Loucy (cell line): Measurements from ENCODE around the gene CTAG1B.

Experiments used
- CTCF ChIP-seq: fragments of 200-600 bp; sonication (generic); conservative IDR thresholded peaks from 2 replicates; pipeline ENCODE4 v1.5.1; 2014; ENCODE audit warnings: mild to moderate bottlenecking, antibody characterized with exemption, low read length
- EZH2phosphoT487 ChIP-seq: fragments of 200-600 bp; IDR thresholded peaks from 2 replicates; pipeline ENCODE4 v1.6.1; 2018; ENCODE audit warnings: antibody characterized with exemption, mild to moderate bottlenecking, moderate library complexity, borderline replicate concordance

- TF ChIP-seq CTCF (no peak), EZH2phosphoT487 (no peak)
These were observed 42.8 kb upstream of the CTAG1B start for GRCh38 chrX:154661899-154662298.
